Raji (cell line): ENCODE measurements around the gene PSAP.

Source experiments
- POLR2A ChIP-seq: IDR thresholded peaks from 2 replicates; pipeline ENCODE4 v1.6.1; 2011; ENCODE audit warnings: low read depth, low read length, control low read depth; ENCODE audit not compliant: insufficient read depth

Gene PSAP

DNA sequence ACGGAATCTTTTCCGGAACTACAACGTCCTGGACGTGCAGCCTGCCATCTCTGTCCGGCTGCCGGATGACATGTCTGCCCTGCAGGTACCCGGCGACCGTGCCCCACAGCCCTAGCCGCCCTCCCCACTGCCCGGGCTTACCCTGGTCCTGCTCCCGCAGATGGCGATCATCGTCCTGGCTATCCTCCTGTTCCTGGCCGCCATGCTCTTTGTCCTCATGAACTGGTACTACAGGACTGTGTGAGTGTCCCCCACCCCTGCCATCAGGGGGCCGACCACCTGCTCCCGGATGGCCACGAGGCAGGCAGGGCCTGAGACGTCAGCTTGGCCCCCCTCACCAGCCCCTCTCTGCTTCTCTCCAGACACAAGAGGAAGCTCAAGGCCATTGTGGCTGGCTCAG, 39.7 kb downstream of the PSAP start:
- no peak for TF ChIP-seq POLR2A

DNA sequence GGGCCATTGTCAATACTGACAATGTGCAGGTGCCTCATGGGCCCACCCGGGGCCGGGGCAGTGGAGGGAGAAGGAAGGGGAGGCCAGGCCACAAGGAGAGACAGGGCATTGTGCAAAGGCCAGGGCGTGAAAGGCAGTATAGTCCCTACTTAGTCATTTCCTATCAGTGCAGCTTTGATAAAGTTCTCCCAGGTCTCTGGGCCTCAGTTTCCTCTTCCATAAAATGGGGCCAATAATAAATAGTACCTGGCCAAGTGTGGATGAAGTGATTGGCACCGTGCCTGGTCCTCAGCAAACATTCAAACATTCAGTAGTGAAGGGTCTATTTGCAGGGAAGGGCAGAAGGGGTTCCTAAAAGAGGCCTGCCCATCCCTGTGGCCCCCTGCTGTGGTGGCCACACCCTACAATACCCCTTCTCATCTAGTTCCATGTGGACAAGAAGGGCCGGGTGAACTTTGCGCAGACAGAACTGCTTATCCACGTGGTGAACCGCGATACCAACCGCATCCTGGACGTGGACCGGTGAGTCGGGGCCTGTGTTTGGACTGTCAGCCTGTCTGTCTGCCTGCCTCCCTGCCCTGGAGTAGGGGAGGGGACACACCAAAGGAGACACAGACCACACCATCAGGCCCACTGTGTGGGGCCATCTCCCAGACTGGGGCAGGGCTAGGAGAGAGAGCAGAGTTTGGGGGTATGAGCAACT, 40.9 kb downstream of the PSAP start:
- no peak for TF ChIP-seq POLR2A

DNA sequence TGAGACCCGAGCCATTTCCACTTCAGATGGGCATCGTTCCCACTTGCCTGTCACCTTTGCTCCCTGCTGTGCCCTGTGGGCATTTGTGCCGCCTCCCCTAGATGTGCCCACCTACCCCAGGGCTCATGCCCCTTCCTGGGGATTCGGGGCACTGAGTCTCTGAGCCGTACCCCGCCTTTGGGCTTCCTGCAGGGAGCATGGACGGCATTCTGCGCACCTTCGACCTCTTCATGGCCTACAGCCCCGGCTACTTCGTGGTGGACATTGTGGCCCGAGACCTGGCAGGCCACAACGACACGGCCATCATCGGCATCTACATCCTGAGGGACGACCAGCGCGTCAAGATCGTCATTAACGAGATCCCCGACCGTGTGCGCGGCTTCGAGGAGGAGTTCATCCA, 41.4 kb downstream of the PSAP start:
- no peak for TF ChIP-seq POLR2A

DNA sequence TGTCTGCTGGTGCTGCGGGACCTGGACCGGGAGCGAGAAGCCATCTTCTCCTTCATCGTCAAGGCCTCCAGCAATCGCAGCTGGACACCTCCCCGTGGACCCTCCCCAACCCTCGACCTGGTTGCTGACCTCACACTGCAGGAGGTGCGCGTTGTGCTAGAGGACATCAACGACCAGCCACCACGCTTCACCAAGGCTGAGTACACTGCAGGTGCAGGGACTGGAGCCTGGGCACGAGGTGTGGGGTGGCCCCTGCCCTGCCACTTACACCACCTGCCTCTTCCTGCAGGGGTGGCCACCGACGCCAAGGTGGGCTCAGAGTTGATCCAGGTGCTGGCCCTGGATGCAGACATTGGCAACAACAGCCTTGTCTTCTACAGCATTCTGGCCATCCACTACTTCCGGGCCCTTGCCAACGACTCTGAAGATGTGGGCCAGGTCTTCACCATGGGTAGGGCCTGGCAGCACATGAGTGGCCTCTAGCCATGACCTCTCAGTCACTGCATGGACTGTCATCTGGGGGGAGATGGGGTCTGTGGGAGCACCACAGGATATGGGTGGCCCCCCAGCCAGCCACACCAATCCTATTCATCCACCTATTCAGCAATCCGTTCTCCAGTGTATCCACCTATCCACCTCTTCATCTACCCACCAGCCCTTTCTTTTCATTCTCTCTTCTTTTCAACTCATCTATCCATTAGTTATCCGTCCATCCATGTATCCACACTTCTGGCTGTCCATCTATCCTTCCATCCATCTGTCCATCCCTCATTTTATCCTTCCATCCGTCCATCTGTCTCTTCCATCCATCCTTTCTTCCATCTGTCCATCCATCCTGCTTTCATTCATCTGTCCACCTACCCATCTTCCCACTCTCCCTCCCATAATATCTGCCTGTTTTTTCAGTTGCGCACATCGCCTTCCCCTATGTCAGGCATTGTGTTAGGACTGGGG, 43.2 kb downstream of the PSAP start:
- no peak for TF ChIP-seq POLR2A

DNA sequence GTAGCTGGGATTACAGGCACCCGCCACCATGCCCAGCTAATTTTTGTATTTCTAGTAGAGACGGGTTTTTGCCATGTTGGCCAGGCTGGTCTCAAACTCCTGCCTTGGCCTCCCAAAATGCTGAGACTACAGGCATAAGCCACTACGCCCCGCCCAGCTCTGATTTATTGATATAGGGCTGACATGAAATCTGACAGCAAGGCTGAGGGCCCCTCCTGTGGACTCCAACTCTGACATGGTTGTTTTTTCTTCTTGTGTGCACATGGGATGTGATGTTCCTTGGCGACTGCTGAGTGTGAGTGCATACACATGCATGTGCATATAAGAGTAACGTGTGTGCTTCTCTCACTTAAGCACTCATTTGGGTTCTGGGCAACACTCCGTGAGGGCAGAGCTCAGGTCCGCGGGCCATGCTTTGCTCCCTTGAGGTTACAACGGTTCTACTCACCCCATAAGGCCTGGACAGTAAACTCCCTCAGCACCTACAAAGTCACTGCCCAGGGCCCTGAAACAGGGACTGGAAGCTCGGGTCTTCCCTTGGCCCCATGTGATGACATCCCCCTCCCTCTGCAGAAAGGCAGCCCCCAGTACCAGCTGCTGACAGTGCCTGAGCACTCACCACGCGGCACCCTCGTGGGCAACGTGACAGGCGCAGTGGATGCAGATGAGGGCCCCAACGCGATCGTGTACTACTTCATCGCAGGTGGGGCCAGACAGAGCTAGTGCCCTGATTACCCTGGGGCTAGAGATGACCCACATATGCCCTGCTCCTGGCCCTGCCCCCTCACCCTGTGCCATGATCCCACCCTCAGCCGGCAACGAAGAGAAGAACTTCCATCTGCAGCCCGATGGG, 44.1 kb downstream of the PSAP start:
- no peak for TF ChIP-seq POLR2A

DNA sequence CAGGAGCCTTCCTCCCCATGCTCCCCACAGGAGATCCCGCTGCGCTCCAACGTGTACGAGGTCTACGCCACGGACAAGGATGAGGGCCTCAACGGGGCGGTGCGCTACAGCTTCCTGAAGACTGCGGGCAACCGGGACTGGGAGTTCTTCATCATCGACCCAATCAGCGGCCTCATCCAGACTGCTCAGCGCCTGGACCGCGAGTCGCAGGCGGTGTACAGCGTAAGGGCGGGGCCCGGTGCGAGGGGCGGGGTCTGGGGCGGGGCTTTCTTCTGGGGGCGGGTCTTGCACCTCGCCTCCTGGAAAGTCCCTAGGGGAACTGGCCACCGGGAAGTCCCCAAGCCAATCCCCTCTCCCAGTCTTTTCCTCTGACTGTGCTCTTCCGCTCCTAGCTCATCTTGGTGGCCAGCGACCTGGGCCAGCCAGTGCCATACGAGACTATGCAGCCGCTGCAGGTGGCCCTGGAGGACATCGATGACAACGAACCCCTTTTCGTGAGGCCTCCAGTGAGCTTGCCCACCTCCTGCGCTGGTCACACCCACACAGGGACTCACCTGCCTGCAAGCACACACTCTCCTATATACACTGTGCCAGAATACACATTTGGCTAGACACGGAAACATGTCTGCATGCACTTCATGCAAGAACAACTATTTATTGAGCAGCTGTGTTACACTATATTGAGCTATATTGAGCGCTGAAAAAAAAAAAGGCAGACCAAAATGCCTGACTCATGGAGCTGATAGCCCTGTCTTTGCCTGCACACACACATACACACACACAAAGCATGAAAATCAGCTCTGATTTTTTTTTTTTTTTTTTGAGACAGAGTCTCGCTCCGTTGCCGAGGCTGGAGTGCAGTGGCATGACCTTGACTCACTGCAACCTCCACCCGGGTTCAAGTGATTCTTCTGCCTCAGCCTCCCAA, 45.0 kb downstream of the PSAP start:
- TF ChIP-seq POLR2A: no peak

DNA sequence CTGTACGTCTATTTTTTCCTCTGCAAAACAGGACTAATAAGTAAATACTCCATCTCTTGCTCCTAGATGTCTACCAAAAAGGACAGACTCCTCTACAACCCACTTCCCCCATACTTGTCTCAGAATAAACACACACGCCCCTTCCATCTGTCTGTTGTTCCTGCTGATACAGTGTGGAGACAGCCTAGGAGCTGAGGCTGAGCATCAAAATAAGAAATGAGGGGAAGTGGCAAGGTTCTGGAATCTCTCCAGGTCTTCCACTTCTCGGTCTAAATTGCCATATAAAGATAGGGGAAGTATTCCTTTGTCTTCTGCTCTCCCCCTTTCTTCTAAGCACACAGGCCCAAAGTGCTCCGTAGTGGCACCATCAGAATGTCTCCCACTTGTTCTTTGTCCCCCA, 47.0 kb downstream of the PSAP start:
- no peak for TF ChIP-seq POLR2A

DNA sequence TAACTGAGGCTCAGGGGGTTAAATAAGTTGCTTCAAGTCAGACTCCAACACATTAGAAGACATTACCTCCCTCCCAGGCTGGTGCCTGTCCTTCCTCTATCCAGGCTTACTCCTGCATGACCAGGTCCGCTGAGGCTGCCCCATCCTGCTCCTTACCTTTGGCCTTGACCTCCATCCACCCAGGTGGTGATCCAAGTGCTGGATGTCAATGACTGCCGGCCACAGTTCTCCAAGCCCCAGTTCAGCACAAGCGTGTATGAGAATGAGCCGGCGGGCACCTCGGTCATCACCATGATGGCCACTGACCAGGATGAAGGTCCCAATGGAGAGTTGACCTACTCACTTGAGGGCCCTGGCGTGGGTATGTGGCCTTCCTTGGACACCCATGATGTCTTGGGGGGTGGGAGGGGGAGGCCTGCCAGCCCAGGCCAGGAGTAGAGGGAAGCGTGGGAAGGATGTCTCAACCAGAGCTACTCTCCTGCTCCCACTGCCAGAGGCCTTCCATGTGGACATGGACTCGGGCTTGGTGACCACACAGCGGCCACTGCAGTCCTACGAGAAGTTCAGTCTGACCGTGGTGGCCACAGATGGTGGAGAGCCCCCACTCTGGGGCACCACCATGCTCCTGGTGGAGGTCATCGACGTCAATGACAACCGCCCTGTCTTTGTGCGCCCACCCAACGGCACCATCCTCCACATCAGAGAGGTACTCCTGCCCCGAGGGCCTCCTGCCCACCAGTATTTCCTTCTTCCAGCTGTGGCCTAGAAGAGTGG, 48.1 kb downstream of the PSAP start:
- TF ChIP-seq POLR2A: no peak

DNA sequence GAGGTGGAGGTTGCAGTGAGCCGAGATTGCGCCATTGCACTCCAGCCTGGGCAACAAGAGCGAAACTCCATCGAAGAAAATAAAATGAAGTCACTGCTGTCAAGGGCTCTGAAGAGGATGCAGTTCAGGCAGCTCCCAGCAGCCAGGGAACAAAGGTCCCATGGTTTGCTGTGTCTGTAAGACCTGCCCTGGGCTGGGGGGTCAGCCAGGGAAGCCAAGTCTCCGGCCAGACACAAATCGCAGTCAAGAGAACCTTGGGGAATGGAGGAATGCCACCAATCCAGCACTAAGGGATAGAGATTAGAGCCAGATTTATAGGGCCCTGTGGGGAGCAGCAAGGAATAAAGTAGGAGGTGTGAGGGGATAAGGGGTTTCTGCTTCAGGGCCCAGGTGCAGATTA, 48.8 kb downstream of the PSAP start:
- no peak for TF ChIP-seq POLR2A

DNA sequence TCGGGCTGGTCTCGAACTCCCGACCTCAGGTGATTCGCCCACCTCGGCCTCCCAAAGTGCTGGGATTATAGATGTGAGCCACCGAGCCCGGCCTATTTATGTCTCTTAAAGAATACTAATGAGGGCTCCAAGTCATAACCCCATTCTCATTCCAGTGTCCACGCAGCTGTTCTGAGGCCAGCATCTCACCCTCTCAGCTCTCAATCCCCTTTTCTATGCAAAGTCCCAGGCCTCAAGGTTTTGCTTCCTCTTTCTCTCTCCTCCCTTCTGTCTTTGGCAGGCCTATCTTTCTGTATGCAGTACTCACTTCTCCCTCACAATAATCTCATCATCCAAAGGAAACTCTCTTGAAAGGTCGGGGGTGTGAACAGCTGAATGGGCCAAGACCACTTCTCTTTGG, 49.7 kb downstream of the PSAP start:
- TF ChIP-seq POLR2A: no peak

DNA sequence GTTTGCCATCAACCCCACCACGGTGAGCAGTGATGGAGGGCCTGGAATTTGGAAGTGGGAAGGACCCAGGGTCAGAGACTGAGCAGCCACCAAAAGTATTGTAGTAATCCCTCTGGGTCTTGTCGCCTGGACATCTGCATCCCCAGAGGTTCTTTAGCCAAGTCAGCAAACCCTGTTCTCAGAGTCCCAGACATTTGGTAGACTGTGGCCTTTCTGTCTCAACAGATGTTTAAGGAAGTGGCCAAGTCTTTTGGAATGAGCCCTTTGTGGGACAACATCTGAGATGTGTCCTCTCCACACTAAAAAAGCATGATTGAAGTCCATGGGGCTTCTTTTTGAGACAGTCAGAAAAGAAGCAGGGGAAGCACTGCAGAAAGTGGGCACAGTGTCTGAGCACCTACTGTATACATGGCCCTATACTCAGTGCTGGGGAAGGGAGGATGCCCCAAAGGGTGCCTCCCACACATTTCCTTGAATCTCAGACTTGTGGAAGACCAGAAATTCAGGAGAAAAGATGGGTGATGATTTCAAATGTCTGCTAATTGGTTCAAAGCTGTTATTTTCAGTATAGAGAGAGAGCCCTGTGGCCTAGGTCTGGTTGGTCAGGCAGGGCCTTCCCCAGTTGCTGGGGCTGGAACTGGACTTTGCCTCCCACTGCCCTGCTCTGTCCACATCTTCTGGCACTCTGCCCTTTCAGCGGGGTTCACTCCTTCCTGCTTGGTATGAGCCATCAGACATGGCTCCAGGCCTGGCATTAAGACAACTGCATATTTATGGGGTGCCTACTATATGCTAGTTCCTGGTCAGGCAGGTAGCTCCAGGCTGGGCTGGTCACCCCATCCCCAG, 51.2 kb downstream of the PSAP start:
- no peak for TF ChIP-seq POLR2A

DNA sequence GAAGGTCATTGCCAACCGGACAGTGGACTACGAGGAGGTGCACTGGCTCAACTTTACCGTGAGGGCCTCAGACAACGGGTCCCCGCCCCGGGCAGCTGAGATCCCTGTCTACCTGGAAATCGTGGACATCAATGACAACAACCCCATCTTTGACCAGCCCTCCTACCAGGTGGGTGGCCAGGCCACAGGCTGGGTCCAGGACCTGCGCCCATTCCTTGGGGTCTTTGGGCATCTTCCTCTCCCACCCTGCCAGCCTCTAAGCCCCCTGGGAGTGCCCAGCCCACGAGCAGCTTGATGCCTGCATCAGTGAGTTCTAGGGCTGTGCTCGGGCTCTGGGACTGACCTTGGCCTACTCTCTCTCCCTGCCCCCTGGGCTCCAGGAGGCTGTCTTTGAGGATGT, 51.9 kb downstream of the PSAP start:
- TF ChIP-seq POLR2A: no peak

DNA sequence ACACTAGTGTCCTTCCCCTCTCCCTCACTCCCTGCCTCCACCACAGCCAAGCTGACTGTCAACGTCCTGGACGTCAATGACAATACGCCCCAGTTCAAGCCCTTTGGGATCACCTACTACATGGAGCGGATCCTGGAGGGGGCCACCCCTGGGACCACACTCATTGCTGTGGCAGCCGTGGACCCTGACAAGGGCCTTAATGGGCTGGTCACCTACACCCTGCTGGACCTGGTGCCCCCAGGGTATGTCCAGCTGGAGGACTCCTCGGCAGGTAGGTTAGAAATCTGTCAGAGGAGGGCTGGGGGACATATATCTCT, 52.8 kb downstream of the PSAP start:
- no peak for TF ChIP-seq POLR2A
